ENCODE measurements around the gene LINC01488.

The LINC01488 gene

GRCh38 chr11:69483170-69483569, 1.7 kb downstream of the LINC01488 start:
- Mint-ChIP-seq H3K9me3 (no peaks in the 10 kb centered on the region), H3K4me3 (no peak overlapping the region), H3K27me3 (ENCODE audit: low read depth) (peaks cover 18% of the 10 kb centered on the region), H3K4me1 (peaks cover 21% of the 10 kb centered on the region), H3K27ac (peak overlapping the region; percentile 52 to 66 (median 62)), H3K36me3 (ENCODE audit: low read depth) (no peaks in the 10 kb centered on the region)
- TF ChIP-seq, protein P1, sequence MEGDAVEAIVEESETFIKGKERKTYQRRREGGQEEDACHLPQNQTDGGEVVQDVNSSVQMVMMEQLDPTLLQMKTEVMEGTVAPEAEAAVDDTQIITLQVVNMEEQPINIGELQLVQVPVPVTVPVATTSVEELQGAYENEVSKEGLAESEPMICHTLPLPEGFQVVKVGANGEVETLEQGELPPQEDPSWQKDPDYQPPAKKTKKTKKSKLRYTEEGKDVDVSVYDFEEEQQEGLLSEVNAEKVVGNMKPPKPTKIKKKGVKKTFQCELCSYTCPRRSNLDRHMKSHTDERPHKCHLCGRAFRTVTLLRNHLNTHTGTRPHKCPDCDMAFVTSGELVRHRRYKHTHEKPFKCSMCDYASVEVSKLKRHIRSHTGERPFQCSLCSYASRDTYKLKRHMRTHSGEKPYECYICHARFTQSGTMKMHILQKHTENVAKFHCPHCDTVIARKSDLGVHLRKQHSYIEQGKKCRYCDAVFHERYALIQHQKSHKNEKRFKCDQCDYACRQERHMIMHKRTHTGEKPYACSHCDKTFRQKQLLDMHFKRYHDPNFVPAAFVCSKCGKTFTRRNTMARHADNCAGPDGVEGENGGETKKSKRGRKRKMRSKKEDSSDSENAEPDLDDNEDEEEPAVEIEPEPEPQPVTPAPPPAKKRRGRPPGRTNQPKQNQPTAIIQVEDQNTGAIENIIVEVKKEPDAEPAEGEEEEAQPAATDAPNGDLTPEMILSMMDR (IDR thresholded peaks at IDR 0.05; ENCODE audit: unreplicated experiment in 3 of 3): no peak

GRCh38 chr11:69483691-69484426, 2.4 kb downstream of the LINC01488 start:
- TF ChIP-seq, protein P1 (IDR thresholded peaks at IDR 0.05; ENCODE audit: unreplicated experiment in 3 of 3): no peak
- Mint-ChIP-seq H3K27ac (peak overlapping the region; percentile 52 to 66 (median 62)), H3K4me3 (peak overlapping the region in 1 of 3 experiments; percentile 53), H3K9me3 (no peaks in the 10 kb centered on the region), H3K36me3 (ENCODE audit: low read depth) (no peaks in the 10 kb centered on the region), H3K4me1 (peaks cover 21% of the 10 kb centered on the region), H3K27me3 (ENCODE audit: low read depth) (peaks cover 12% of the 10 kb centered on the region)

GRCh38 chr11:69484427-69485259, 3.2 kb downstream of the LINC01488 start:
- Mint-ChIP-seq H3K4me1 (peaks cover 27% of the 10 kb centered on the region), H3K9me3 (no peaks in the 10 kb centered on the region), H3K27me3 (ENCODE audit: low read depth) (peaks cover 17% of the 10 kb centered on the region), H3K36me3 (ENCODE audit: low read depth) (no peaks in the 10 kb centered on the region), H3K4me3 (no peak overlapping the region), H3K27ac (peak overlapping the region in 1 of 3 experiments; percentile 66)
- TF ChIP-seq, protein P1 (IDR thresholded peaks at IDR 0.05; ENCODE audit: unreplicated experiment in 3 of 3): no peak

DNA sequence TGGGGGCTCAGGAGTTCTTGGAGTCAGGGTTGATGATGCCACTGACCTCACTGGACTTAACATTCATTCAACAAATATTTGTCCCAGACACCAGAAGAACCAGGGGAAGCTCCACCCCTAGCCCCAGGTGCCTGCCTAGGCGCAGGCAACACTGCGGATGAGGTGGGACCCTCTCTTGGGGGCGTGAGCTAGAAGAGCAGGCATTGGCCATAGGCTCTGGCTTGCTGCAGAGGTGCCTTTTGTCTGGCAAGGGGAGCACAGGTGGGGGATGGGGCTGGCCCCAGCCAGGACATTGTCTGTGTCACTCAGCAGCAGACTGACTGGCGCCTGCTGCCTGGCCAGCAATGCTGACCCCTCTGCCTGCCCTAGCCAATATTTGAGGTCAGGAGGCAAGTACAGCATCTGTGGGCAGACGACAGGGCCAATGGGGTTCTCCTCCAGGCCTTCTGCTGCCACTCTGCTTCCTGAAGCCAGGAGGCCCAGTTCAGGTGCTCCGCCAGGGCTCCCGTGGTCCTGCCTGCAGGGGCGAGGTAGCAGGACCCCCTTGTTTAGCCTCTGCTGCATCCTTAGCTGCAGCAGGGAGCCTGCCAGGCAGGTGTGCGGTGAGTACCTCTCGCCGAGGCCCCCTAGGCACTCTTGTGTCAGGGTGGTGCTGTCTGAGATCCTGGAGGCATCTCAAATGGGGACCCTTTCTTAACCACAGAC, 4.0 kb downstream of the LINC01488 start:
- peaks cover 11% of the 10 kb centered on the region for H3K27me3 Mint-ChIP-seq (ENCODE audit: low read depth)
- H3K4me1 Mint-ChIP-seq: peaks cover 23% of the 10 kb centered on the region
- H3K27ac Mint-ChIP-seq: no peak overlapping the region
- no peaks in the 10 kb centered on the region for H3K9me3 Mint-ChIP-seq
- H3K4me3 Mint-ChIP-seq: no peak overlapping the region
- TF ChIP-seq, protein P1 (IDR thresholded peaks at IDR 0.05; ENCODE audit: unreplicated experiment in 3 of 3): no peak
- H3K36me3 Mint-ChIP-seq (ENCODE audit: low read depth): no peaks in the 10 kb centered on the region

GRCh38 chr11:69486056-69486772, 4.8 kb downstream of the LINC01488 start:
- Mint-ChIP-seq H3K9me3 (no peaks in the 10 kb centered on the region), H3K36me3 (ENCODE audit: low read depth) (no peaks in the 10 kb centered on the region), H3K4me3 (no peak overlapping the region)

More at GRCh38 chr11:69486056-69486772, 4.8 kb downstream of the LINC01488 start:
- Mint-ChIP-seq H3K27me3 (ENCODE audit: low read depth) (peaks cover 11% of the 10 kb centered on the region), H3K4me1 (peaks cover 22% of the 10 kb centered on the region), H3K27ac (no peak overlapping the region)
- TF ChIP-seq, protein P1 (IDR thresholded peaks at IDR 0.05; ENCODE audit: unreplicated experiment in 3 of 3): no peak

Measured in nephron (organoid).